ENCODE results near the gene SMIM38.
"Not testable (repeated sequence)": the region's sequence is repeated elsewhere in the genome, so short reads cannot be mapped to it uniquely, and the experiment has no call there.

The SMIM38 gene

DNA sequence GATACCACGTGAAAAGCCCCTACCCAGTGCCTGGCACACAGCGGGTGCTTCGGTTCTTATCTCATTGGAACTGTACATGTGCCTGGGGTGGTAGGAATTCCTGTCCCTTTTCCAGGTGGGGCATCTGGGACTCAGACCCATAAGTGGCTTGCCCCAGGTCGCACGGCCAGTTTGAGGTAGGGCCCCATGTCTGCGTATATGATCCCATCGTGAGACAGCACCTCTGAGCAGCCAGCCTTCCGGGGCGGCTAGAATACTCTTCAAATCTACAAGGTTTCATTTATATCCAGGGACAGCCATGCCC, 33.5 kb upstream of the SMIM38 start:
- no peak for DNase-seq (ENCODE audit: low read depth in 2 of 2)

DNA sequence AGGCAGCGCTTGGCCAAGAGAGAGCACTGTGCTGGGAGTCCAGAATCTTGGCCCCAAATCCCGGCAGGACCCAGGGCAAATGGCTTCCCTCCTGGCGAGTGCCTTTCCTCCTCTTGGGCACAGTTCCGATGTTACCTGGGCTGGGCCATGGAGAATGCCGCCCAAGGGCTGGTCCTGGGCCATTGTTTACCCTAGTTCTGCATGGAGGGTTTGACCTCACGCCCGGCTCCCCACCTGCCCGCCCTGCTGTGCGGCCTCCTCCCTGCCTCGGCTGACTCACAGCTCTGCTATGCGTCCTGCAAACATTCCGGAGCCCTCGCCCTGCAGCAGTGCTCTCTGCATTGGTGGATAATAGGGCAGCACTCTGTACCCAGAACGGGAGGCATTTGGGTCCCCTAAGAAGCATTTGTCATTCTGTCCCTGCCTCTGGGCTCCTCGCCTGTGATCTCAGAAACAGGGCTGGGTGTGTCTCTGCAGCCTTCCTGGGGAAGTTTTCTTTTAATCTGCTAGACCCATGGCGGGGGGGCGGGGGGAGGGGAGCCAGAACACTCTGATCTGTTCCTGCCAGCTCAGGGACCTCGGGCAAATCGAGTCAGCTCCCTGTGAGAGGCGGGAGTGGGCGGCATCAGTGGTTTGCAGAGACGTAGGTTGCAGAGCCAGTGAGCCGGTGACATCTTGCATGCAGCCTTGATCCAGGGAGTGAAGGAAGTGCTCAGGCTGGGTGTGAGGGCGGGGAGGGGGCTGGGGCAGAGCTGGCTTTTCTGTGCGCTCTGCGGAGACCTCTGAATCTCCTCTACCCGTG, 32.9 kb upstream of the SMIM38 start:
- peak; percentile 10 to 12 for DNase-seq (ENCODE audit: low read depth in 2 of 2)

DNA sequence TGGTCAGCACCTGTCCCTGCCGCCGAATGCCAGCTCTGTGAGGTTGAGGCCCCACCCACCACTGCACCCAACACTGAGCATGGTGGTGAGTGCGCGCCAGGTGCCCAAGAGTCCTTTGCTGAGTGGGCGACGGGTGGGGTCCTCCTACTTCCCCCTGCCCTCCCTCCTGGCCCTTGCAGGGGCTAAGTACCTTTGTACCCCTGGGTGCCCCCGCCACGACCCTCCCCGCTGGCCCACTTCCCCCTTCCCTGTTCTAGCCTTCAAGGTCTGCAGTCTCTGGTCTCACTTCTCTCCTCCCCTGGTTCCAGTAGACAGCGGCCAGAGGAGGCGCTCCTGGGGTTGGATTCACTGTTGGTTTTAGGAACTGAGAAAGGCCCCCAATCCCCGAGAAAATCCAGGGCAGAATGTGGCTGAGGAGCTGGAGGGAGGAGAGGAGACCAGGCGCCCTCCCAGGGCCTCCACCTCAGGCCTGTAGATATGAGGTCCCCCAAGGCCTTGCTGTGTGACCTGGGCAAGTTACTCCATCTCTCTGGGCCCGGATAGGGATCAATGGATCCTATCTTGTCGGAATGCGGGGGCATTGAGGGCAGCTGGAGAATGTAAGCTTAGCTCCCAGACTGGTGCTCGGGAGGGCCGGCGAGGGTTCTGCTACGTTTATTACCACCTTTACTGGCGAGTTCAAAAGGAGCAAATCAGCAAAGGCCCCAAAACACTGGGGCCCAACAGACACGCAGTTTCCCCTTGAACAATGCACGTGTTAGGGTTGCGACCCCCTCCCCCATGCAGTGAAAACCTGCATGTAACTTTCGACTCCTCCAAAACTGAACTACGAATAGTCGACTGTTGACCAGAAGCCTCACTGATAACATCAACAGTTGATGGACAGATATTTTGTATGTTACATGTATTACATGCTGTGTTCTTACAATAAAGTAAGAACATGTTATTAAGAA, 31.9 kb upstream of the SMIM38 start:
- no peak for DNase-seq (ENCODE audit: low read depth in 2 of 2)

DNA sequence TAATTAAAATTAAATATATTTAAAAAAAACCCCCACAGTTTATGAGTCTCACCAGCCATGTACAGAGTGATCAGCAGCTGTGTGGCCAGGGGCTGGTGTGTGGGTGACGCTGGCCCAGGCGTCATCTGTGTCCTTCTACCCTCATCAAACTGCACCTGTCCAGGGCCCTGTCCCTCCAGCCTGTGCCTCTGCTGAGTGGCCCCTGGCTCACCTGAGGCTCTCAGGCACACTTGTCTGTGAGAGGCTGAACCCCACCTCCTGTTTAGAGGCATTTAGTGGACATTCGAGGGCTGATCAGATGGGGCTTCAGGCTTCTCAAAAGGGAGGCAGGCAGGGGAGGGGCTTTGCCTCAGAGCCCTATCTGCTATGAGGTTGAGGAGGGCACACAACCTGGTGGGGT, 29.9 kb upstream of the SMIM38 start:
- DNase-seq (ENCODE audit: low read depth in 2 of 2) = no peak

DNA sequence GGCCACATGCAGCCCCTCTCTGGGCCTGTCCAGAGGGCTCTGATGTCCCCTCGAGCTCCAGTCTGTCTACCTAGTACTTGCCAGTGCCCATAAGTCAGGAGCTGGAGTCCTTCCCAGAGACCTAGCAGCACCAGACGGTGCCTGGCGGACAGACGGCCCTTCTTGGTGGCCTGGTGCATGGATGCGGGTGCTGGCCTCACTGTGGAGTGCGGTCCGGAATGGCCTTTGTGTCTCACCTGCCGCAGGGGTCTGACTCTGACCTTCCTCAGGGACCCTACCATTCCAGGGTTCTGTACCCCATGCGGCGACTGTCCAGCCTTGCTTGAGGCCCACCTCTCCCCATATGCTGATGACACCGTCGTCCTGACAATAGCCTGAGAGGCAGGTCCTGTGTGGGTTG, 29.4 kb upstream of the SMIM38 start:
- DNase-seq (ENCODE audit: low read depth in 2 of 2) = no peak

DNA sequence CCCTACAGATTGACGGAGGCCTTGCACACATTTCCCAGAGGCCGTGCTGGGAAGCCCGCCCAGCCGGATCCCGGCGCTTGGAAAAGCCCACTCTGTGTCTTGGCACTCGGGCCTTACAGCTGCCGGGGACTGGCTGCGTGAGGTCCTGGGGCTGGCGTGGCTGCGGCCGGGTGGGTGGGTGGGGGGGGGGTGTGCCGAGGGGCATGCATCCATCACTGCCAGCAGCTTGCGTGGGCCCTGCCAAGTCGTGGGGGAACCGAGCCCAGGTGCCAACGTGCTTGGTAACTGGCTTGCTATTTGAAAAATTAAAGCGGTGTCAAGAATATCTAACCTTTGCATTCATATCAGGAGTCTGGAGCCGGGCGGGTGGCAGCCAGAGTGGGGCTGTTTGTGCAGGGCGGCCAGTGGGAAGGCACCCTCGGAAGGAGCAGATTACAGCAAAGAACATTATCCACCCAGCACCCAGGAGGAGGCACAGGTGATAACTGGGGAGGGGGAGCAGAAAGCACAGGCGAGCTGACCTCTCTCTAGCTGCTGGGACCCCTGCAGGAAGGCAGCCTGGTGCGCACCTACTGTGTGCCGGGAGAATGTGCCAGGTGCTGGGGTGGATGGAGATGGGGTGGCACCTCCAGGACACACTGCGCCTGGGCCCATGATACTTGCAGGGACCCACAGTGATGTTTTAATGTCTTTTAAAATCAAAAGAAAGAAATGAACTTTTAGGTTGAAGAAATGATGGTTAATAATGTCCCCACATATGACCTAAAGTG, 28.5 kb upstream of the SMIM38 start:
- DNase-seq (ENCODE audit: low read depth in 2 of 2) = no peak

DNA sequence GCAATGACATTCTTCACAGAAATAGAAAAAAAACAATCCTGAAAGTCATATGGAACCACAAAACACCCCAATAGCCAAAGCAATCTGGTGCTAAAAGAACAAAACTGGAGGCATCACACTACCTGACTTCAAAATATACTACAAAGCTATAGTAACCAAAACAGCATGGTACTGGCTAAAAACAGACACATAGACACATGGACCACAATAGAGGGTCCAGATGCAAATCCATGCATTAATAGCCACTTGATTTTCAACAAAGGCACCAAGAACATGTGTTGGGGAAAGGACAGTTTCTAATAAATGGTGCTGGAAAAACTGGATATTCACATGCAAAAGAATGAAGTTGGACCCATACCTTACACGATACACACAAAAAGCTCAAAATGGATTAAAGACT, 27.9 kb upstream of the SMIM38 start:
- no peak for DNase-seq (ENCODE audit: low read depth in 2 of 2)

DNA sequence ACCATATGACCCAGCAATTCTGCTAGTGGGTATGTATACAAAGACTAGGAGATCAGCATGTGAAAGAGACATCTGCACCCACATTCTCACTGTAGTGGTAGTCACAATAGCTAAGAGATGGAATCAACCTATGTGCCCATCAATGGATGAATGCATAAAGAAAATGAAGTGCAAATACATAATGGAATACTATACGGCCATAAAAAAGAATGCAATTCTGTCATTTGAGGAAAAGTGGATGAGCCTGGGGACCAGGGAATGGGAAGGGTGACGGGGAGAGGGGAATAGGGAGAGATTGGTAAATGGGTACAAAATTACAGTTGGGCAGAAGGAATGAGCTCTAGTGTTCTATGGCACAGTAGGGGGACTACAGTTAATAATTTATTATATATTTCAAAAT, 26.7 kb upstream of the SMIM38 start:
- DNase-seq (ENCODE audit: low read depth in 2 of 2) = no peak

DNA sequence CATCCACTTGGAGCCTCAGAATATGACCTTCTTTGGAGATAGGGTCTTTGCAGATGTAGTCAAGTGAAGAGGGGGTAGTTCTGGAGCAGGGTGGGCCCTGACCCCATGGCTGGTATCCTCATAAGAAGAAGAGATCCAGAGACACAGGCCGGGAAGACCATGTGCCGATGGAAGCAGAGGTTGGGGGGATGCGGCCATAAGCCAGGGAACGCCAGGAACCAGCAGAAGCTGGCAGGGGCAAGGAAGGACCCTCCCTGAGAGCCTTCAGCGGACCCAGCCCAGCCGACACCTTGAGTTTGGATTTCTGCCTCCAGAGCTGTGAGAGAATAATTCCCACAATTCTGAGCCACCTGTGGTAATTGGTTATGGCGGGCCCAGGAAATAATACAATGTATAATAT, 26.1 kb upstream of the SMIM38 start:
- DNase-seq (ENCODE audit: low read depth in 2 of 2) = no peak

DNA sequence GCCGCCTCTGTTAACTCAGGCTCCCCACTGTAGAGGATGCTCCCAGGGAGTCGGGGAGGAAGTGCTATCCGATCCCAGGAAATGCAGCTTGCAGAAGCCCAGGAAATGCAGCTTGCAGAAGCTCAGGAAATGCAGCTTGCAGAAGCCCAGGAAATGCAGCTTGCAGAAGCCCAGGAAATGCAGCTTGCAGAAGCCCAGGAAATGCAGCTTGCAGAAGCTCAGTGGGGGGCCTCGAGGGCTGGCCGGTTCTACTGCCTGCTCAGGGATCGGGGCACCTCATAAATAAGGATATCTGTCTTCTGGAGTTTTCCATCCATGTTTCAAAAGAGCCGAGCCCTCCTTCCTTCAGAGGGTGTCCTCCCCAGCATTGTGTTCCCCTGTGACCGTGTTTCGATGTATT, 25.1 kb upstream of the SMIM38 start:
- DNase-seq (ENCODE audit: low read depth in 2 of 2) = no peak

DNA sequence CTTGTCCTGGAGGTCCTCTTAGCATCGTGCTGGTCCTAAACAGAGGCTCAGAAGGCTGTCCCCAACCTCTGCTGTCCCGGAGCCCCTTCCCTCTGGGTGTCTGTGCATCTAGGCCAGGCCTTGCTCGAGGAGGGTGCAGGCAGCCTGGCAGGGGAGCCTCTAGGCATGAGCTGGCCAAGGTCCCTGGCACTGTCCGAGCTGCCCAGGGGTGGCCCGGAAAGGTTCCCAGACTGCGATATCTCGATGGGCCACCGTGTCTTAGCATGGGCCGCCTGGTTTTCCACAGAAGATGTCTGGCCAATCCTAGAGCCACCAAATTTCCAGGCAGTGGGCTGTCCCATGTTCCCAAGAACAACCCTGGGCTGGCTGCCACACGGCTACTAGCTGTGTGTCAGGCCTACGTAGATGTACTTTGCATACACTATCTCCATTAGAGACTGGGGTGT, 24.6 kb upstream of the SMIM38 start:
- no peak for DNase-seq (ENCODE audit: low read depth in 2 of 2)

DNA sequence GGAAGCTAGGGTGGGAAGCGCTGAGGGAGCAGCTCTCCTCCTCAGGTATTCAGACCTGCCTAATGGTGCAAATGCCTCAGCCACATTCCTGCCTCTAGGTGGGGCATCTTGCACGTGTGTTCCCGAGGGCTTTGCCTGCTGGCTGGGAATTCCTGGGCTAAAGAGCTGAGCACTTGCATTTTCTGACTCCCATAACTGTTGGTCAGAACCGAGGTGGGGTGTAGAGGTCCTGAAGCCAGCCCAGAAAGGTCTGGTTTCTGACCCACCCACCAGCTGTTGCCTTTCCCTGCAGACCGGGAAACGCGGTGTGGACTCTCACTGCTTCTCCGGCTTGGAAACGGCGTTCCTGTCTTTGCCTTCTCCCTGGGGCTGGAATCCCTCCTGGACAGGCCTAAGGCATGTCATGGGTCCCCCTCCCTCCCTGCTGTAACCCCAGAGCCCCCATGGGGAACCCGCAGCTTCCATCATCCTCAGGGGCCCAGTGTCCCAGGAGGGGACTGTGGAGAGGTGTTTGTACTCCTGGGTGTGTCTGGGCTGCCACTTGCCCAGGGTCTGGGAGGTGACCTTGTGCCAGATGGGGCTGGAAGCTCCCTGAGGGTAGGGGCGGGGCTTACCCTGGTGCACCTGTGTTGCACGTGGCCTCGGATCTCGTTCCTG, 24.0 kb upstream of the SMIM38 start:
- DNase-seq (ENCODE audit: low read depth in 2 of 2) = peak; percentile 33 to 41

DNA sequence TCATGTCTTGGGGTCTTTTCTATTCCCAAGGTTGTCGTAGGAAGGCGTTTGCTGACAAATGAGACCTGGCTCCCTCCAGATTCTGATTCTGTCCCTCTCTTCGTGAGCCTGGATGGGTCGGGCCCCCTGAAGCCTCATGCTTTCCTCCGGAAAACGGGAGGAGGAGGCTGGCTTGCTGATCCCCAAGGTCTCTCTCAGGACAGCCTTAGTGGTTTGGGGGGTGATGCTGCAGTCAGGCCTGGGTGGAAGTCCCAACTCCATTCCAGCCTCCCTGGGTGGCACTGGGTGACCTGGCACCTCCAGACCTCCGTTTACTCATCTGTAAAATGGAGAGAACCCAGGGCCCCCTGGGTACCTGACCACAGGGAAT, 23.4 kb upstream of the SMIM38 start:
- no peak for DNase-seq (ENCODE audit: low read depth in 2 of 2)

DNA sequence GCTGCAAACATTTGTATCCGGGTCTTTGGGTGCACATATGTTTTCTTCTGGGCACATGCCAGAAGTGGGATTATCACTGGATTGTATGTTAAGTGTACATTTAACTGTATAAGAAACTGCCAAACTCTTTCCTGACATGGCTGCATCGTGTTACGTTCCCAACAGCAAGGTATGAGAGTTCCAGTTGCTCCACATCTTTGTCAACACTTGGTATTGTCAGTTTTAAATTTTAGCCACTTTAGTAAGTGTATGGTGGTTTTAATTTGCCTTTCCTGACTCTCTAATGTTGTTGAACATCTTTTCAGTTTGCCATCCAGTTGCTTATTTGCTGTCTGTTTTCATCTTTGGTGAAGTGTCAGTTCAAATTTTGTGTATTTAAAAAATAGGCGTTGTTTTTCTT, 22.5 kb upstream of the SMIM38 start:
- no peak for DNase-seq (ENCODE audit: low read depth in 2 of 2)

DNA sequence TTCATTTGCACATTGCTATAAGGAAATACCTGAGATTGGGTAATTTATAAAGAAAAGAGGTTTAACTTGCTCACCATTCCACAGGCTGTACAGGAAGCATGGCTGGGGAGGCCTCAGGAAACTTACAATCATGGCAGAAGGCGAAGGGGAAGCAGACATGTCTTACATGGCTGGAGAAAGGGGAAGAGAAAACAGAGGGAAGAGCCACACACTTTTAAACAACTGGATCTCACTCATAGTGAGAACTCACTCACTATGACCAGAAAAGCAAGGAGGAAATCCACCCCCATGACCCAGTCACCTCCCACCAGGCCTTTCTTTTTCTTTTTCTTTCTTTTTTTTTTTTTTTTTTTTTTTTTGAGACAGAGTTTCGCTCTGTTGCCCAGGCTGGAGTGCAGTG, 21.6 kb upstream of the SMIM38 start:
- DNase-seq (ENCODE audit: low read depth in 2 of 2) = not testable (repeated sequence)

DNA sequence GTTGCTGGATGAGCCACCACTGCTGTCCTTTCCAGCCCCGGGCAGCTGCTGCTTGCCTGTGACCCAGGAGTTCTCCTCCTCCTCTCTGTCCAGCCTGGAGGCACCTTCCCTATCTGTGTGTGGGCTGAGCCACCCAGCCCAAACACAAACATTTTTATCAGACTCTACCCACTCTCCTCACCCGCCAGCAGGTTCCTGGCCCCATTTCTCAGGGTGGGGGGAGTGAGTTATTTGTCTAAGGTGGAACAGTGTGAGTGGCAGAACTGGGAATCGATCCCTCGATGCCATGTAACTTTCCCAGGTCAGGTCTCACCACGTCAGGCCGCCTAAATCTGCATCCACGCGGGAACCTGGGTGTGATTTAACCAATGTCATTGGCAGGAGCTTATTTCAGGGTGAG, 20.8 kb upstream of the SMIM38 start:
- no peak for DNase-seq (ENCODE audit: low read depth in 2 of 2)

DNA sequence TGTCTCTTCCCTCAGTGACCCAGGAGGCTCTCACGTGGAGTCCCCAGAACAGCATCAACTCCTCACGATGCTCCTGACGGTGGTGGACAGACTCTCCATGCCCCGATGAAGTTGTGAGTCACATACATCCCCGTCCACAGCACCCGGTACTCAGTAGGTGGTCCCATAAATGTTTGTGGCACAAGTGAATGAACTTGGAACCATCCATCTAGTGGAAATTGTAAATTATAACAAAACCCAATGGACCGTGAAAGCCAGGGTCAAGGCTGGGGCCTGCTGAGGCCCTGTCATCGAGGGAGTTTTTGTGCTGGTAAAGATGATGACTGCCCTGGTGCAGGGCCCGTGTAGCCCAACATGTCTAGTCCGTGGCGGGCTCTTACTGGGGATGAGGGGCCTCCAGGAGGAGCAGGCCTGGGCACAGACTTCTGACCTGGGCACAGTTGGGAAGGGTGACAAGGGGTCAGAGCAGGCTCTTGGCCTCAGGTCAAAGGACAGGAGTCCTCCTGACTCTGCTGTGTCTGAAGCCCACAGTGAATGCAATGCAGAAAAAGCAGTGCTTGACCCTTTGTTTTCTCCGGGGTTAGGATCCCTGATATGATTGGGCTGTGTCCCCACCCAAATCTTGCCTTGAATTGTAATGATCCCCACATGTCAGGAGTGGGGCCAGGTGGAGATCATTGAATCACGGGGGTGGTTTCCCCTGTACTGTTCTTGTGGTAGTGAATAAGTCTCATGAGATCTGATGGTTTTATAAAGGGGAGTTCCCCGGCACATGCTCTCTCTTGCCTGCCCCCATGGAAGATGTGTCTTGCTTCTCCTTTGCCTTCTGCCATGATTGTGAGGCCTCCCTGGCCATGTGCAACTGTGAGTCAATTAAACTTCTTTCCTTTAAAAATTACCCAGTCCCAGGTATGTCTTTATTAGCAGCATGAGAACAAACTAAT, 20.0 kb upstream of the SMIM38 start:
- no peak for DNase-seq (ENCODE audit: low read depth in 2 of 2)

DNA sequence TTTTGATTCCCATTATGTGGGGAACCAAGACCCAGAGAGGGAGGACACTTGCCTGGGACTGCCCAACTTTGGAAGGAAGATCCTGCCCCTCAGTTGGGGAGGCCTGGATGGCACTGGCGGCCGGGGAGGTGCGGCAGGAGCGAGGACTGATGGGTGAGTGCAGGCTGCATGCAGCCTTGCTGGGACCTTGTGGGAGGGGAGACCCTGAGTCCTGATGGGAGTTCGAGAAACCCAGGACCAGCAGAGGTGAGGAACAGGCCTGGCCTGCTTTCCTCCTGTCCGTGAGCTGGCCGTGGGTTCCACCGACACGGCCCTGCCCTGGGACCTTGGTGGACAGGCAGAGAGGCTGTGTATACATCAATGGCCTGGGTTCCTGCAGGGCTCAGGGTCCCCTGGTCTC, 19.3 kb upstream of the SMIM38 start:
- DNase-seq (ENCODE audit: low read depth in 2 of 2) = no peak

DNA sequence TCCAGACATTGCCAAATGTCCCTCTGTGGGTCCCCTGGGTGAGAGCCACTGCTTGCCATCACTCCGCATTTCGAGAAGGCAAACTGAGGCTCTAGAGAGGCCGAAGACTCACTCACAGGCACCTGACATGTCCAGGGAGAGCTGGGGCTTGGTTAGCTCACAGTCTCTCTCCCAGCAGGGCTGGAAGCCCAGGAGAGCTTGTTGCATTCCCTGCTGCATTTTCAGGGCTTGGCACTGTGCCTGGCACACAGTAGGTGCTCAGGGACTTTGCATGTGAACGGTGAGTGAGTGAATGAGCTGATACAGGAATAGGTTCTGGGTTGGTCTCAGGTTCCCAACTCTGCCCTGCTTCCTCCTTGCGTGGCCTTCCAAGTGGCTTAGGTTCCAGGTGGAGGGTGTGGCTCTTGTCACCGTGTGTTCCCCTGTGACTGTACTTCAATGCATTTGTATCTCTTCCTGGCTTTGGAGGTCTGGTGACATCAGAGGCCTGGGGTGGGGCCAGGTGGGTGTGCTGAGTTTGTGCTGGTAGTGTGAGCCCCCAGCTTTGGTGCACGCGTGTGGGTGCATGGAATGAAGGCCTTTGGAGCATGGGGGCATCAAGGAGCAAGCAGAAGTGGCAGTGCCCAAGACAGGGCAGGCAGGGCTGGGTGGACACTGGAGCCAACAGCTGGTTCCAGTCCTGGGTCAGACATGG, 18.4 kb upstream of the SMIM38 start:
- no peak for DNase-seq (ENCODE audit: low read depth in 2 of 2)

DNA sequence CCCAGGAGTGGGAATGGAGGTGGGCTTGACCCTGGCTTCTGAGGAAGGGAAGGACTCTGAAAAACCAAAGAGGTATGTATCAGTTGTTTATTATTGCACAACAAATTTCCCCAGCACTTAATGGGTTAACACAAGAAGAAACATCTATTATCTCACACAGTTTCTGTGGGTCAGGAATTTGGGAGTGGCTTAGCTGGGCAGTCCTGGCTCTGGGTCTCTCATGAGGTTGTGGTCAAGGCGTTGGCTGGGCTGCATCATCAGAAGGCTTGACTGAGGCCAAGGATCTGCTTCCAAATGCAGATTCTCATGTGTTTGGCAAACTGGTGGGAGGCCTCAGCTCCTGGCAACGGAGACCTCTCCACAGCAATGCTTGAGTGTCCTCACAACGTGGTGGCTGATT, 17.5 kb upstream of the SMIM38 start:
- DNase-seq (ENCODE audit: low read depth in 2 of 2) = no peak
